Activated CD8-positive, alpha-beta memory T cell treated with anti-CD3 and anti-CD28 coated beads, Interleukin-2, amount 50 U/mL, for 4 hours (primary cell): ENCODE data around the gene PTRHD1.

ENCODE experiments used
- DNase-seq: peaks from one replicate; pipeline ENCODE4 v3.0.0-alpha.2; 2020

PTRHD1 gene

DNA sequence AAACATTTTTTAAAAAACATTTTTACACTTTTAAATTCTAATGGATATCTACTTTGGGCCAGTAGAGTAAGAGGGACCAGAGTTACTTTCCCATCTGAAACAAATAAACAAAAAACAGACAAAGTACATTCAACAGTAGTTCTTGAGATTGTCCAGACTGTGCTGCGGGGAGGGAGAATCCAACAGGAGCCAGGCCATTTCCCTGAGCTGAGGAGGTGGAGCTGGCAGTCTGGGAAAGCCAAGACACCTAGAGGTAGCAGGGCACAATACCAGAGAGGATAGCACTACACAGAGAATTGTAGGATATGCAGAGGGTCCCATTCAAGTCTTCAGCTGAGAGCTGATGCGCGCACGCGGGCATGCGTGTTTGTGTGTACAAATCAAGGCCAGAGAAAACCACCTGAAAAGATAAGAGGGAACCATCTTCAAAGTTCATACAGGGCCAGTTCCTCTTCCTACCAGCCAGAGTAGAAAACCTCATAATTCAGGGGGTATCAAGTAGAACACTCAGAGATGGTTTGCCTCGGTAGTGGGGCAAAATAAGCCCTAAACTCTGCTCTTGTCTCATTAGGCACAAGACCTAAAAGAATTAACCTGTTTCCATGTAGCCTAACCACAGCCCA, 44.0 kb downstream of the PTRHD1 start:
- DNase-seq = no peak

DNA sequence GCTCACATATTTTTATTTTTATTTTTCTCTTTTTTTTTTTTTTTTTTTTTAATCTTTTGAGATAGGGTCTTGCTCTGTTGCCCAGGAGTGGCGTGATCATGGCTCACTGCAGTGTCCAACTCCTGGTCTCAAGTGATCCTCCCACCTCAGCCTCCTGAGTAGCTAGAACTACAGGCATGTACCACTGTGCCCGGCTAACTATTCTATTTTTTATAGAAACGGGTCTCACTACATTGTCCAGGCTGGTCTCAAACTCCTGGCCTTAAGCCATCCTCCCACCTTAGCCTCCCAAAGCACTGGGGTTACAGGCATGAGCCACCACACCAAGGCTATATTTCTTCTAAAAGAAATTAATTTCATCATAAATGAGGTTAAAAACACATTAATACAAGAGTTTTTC, 45.9 kb downstream of the PTRHD1 start:
- no peak for DNase-seq

DNA sequence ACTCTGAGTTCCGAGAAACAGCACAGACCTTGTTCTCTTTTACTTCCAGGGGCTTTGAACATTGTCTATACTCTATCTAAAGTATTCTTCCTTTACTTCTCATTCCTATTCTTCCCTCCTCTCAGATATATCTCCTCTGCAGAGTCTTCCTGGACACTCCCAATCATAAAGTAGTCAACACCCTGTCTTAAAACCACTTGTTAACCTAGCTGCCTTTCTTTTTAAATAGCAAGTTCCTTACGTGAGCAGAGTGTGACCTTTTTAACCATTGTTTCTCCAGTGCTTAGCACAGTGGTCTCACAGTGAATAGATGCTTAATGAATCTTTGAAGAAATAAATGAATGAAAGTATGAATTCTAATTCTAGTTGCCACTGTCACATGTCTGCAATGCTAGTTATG, 47.4 kb downstream of the PTRHD1 start:
- DNase-seq = no peak

DNA sequence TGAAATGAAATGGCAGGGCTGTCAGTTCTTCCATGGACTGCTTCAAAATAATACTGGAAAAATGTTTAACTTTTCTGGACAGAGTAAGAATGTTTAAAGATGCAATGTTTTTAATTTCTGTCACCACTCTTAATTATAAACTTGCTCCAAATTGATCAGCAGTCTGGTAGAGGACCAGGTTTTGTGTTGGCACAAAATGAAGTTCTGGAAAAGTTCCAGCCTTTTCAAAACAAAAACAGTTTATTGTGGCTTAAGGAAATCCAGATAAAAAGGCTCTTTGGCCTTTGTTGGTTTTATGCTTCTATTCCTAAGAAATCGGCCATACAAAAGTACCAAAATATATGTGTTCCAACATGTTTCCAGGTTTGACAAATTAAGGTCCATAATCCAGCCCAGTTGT, 48.8 kb downstream of the PTRHD1 start:
- no peak for DNase-seq

DNA sequence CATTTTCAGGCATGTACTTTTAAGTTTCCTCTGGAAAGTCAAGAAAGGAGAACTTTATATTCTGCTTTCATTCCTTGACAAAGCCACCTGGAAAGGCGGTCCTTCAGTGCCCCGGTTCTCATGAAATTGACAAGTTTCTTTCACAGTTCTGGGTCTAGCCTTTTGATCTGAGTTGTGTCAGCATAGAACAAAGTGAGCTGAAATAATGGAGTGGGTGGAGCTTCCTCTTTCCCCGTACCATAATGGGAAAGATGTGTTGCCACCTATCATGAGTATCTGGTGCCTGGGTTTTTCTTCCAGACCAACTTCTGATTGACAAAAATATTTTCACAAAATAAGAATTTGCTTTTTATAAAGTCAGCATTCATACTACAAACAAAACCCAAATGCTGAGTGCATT, 49.3 kb downstream of the PTRHD1 start:
- DNase-seq = no peak

DNA sequence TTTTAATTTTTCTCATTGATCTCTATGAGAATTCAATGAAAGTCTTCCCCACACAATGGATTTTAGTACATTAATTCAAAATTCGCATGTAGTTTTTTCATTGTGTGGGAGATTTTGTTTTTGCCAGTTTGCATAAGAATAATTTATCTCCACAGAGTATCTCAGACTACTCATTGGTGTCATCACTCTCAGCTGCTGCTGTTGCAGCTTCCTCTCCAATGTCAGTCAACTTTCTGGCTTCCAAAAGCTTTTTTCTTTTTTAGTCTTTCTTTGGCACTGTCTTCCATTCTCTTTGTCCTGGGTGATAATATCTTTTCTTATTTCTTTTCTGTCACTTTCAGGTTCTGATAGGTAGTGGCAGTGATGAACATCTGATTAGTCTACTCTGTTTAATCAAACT, 50.5 kb downstream of the PTRHD1 start:
- DNase-seq = no peak

DNA sequence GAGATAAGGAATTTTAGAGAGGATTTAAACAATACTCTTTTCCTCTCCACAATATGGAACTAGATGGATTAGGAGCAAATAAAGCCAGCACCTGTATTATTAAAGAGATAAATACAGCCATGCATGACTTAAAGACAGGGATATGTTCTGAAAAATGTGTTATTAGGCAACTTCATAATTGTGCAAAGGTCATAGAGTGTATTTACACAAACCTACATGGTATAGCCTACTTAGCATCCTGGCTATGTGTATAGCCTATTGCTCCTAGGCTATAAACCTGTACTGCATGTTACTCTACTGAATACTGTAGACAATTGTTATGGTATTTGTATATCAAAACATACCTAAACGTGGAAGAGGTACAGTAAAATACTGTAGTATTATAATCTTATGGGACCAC, 53.0 kb downstream of the PTRHD1 start:
- DNase-seq = no peak
